ENCODE results near the gene DNAH3.

GRCh38 chr16:21161211-21161610 is 10.6 kb upstream of the DNAH3 start:
- TF ChIP-seq POLR2A (IDR thresholded peaks at IDR 0.05; ENCODE audit: low read length), result no peak
- no peak for TF ChIP-seq GATA1 (IDR thresholded peaks at IDR 0.05; ENCODE audit: low read depth, low read length)

Data from erythroblast (primary cell).